Fibroblast of skin of left quadriceps (primary cell): ENCODE measurements around the gene ZNRF1.

Experiments
- DNase-seq, 2 experiments: peaks; one replicate each; pipeline ENCODE4 v3.0.0-alpha.2; 2013; ENCODE audit warnings: low read depth in 2 of 2

ZNRF1 gene

DNA sequence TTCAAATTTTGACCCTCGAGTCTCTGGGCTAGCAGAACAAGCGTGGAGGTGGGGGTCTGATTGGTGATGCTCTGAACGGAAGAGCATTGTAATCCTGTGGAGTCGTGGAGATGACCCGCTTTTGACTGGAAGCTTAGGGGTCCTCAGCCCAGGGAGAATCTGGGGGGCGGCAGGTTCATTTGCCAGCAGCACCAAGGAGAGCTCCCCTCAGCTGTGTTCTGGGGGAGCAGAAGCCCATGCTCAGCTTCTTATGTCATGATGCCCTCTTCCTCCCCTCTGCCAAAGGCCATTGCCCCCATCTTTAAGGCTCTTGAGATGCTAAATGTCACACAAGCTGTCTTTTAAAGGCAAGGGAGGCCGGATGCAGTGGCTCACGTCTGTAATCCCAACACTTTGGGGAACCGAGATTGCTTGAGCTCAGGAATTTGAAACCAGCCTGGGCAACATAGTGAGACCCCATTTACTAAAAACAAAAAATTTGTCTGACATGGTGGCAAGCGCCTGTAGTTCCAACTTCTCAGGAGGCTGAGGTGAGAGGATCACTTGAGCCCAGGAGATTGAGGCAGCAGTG is 98.5 kb downstream of the ZNRF1 start:
- DNase-seq: no peak

DNA sequence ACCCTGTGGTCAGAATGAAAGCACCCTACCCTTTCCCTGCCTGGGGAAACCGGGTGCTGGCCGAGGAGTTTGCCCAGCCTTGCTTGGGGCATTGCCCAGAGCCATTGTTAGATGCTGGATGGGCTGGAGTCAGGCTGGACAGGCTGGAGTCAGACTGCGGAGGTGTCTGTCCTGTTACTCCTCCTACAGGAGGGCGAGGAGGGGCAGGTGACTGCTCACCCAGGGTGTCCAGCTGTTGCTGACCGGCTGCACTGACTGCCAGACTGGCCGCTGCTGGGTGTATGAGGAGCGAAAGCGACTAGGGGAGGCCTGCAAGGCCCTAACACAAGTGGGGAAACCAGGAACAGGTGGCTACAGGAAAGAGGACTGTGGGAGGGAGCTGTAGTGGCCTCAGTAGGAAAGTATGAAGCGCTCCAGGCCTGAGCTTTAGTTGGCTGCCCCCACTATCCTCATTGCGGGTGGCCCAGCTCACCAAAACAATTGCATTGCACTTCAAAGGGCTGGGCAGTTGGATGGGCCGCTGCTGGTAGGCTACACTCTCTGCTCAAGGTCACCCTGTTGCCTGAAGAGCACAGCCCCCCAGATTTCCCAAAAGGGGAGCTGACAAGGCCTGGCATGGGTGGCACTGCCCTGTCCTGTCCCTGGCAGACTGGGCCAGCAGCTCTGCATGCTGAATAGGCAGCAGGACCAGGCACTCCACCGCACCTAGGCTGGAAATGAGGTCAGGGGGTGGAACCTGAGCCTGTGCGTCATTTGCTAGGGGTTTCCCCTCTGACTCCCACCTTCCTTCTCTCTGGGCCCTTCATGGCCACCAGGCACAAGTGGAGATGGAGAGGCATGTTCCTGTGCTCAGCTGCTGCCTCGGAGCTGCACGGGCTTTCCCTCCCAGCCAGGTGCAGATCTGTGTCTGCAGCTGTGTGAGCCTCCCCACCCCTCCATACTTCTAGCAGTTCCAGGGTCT is 99.4 kb downstream of the ZNRF1 start:
- no peak for DNase-seq

DNA sequence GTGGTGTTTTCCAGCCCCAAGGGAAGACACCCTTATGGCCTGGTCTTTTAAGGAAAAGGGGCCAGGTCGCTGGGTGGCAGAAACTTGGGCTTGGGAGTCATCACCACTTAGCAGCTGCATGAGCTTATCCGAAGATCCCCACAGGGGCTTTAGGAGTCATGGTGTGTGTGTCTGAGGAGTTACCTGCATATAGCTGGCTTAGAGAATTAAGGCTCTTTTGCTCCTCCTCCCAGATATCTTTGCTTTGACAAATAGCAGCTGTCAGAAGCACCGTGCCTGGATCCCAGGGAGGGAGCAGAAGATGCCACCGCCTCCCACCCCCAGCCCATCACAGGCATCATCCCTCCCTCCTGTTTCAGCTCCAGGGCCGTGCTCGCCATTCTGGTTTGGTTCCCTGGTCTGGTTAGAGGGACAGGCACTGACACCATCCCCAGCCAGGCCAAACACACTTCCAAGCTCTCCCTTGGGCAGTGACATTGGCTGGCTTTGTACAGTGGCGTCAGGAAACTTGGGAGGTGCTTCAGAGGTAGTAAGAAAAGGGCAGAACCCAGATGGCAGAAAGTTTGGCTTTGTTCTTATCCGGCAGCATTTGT is 100.3 kb downstream of the ZNRF1 start:
- DNase-seq: no peak

DNA sequence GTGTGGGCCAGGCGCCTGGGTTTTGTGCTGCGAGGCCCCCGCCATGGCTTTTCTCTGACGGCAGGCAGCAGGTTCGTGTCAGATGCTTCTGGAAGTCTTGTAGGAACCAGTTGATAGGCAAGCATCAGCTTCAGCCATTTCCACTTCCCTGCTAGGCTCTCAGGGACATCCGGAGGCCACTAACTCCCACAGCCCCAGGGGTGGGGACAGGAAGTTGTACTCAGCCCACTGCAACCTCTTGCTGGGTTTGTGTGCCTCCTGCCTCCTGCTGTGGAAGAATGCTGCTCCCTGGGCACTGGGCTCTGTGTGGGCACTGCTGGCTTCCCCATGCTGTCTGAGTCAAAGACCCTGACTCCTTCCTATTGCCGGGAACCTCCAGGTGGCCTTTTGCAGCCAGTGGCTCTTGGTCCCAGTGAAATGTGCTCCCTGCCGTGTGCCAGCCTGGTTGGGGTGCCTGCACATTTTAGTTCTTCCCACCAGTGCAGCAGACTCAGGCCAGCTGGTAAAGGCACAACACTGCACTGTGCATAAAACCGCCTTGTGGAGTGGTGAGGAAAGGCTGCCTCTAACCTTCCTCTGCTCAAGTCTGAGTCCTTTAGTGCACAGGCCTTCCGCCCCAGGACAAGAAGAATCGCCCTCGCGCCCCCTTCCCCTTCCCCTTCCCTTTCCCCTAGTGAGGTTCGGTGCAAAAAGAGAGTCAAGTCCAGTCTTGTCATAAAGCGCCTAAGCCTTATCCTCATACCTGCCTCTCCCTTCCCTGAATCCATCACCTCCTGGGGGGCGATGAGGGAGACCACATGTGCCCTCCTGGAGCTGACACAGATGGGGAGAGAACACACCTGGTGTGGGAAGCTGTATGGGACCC is 101.1 kb downstream of the ZNRF1 start:
- no peak for DNase-seq

DNA sequence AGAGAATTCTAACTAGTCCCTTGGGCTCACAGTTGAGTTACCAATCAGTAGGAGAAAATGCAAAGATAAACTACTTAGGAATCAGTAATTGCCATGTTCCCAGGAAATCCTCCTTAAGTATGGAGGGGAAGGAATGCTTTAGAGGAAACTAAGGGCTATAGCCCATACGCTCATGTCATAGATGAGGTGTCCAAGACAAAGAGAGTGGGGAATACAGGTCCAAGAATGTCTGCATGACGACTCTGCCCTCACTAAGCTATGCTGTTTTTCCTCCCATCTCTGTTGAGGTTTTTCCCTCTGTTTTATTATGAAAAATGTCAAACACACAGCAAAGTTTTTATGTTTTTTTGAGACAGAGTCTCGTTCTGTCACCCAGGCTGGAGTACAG is 101.8 kb downstream of the ZNRF1 start:
- DNase-seq: no peak

DNA sequence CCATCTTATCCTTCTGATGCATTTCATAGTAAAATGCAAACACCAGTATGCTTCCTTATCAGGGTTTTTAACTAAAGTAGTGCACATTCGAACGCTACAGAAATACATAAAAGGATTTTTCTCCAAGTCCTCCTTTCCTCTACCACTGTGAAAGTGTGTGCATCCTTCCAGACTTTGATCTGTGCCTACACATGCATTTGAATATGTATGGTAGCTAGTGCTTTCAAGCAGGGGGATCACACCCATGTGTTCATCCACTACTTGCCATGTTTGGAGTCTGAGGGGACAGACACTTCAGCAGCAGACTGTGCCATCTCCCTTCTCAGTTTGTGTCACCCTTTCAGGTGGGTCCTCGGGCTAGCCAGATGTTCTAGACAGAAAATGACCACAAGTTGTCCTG is 102.8 kb downstream of the ZNRF1 start:
- DNase-seq: no peak

DNA sequence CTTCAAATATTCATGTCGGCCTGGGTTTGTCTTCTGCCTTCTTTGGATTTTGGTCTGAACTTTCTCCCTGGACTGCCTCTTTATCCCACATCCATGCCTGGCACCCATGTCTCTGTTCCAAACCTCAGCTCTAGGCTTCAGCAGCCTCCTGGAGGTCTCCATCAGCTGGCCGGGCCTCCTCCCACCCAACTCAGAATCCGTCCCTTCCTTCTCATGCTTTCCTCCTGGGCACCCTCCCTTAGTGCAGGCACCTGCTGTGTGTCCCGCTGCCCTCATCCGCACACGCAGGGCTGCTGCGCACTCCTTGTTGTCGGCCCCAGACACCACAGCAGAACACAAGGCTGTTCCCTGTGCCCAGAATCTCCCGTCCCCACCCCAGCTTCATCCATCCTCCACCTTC is 103.8 kb downstream of the ZNRF1 start:
- no peak for DNase-seq

DNA sequence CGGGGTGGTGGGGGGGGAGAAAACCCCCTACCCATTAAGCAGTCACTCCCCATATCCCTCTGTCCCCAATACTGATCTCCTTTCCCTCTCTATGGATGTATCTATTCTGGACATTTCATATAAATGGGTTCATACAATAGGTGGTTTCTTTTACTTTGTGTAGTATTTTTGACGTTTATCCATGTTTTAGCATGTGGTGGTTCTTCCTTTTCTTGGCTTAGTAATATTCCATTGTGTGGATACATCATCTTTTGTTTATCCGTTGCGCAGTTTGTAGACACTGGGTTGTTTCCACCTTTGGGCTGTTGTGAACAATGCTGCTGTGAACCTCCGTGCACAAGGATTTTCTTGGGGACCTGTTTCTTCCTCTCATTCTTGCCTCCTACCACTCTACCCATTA is 105.2 kb downstream of the ZNRF1 start:
- no peak for DNase-seq

DNA sequence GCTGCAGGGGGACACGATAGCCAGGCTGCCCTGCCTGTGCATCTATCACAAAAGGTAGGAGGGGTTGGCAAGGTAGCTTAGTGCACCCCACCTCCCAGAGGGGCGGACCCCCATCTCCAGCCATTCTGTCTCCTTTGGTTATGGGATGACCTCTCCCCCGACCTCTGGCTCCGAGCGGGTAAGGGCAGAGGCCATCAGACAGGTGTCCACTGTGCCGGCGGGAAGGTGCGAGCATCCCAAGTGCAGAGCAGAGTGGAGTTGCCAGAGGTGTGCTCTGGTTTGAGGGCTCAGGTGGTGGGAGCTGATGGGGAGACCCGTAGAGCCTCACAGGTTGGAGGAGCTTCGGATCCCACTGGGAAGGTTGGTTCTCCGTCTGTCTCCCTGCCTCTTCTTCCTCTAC is 106.0 kb downstream of the ZNRF1 start:
- DNase-seq: no peak

DNA sequence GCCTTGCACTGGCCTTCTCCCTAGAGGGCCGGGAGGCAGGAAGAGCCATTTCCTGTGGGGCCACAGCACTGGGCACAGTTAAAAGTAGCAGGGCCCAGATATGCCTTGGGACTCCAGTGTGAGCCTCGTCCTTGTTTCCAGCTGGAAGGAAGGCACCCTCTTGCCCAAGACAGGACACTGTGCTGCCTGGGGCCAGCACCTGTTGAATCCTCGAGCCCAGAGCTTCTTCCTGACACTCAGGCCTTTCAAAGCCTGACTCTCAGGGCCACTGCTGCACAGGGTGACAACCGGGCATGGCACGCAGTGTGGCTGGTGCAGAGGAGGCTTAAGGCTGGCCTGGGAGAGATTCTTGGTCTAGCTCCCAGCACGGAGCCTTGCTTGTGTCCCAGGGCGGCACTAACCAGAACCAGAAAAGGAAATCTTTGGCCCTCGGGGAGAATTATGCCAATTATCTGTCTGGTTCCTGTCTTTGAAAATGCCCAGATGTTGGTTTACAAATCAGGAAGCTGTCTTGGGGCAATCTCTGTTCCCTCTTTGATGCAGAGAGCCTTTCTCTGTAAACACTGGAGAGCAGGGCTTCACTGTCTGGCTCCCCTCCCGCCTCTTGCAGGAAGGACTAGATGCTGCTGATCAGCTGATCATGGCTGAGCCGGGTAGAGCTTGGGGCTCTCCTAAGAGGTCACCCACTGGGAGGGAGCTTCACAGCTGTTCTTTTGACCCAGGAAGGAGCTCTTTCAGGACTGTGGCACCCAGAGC is 106.7 kb downstream of the ZNRF1 start:
- no peak for DNase-seq

DNA sequence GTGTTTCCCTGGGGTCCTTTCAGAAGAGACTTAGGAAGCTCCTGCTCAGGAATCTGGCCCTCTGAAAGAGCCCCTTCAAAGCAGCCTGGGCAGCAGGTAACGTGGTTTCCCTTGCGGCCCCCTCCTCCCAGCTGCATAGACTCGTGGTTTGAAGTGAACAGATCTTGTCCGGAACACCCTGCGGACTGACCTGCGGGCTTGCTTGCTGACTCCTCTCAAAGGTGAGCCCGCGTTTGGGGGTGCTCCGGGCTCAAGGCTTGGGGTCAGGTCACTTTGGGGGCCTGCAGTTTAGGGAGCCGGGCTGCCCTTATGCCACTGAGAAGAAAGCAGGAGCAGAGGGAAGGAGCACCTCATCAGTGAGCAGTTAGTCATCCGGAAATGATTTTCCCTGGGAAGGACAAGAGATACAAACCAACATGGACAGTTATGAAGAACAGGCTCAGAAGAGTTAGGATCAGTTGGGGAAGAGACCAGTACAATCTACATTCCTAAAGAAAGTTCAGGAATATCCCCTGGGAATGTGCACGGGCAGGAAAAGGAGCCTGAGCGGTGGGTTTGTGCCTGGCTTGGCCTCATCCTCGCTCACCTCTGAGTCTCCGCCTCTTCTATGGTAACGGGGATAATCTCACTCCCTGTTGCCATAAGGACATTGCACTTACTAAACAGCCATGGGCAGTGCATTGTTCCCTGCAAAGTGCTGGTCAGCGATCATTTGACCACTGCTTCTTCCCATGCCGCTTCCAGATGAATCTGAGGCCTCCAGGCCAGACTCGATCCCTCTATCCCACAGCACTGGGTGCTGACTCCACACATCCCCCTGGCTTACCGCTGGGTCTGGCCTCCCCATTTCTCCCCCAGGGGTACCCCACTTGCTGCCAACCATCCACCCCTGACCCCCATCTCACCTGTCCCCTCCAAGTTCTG is 107.8 kb downstream of the ZNRF1 start:
- DNase-seq: no peak

DNA sequence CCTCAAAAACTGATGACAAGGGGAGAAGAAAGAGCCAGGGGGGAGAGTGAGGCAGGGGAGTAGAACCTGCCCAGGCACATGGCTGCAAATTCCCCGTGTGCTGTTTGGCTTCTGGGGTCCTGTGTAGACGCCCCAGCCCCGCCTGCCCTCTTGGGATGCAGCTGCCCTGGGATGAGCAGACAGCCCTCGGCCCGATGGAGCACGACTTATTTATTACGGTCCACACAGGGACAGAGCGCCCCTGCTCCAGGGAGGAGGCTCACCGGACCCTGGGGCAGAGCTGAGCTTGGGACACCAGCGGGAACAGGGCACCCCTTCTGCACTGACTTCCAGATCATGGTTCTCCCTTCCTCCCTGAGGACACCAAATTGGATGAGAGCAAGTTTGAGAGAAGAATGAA is 108.7 kb downstream of the ZNRF1 start:
- DNase-seq: no peak

DNA sequence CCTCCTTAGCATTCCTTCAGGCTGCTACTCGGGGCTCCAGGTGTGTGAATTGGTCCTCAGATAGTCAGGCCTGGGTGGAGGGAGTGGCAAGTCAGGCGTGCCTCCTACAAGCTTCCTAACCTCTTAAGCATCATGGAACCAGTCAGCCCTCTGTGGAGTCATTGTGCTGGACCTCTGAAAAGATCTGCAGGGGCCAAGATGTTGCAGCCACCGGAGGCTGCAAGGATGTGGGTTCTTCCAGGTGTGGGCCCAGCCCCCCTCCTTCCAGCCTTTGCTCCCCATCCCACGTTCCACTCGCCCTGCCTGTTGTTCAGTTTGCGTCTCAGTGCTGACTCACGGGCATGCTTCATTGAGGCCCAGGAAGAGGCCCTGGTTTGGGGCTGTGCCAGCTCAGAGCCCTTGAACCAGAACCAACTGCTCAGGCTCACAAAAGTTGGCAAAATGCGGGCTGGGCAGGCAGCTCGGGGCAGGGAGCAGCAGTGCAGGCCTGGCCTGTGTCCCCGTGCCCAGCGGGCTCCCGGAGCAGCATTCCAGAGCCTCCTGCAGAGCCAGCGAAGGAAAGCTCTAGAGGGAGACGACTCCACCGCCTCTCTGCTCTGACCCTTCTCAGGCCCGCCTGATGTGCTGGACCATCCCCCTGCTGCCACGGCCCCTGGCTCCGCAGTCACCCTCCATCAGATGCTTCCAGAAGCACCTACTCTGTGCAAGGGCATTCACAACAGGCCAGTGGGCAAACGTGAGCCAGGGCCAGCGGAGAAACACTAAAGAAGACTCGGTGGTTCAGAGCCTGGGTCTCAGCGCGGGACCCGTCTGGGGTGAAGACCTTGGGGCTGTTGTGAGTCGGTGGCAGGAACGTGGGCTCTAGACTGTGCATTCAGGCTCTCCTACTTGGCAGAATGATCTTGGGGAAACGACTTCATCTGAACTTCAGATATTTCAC is 110.2 kb downstream of the ZNRF1 start:
- peak; percentile 67 to 70 for DNase-seq

DNA sequence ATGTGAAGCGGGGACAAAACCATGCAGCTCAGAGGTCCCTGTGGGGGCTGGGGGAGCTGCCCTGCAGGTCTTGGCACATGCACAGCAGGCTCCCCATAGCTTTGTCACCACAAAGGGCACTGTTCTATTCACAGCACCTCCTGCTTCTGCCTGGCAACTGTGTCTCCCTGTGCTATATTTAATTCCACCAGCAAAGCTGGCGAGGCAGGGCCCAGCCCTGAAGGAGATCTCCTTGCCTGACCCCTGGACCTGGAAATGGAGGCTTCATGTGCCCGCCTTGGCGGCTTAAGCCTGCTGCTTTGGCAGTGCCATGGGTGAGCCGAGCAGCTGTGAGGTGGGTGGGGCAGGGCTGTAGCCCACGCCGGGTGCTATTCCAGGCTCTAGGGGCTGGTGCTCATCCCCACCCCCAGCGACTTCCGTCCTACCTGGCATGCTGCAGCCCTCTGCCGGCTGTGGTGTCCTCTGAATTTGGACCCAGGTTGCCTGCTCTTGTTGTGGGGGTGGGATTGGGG is 111.0 kb downstream of the ZNRF1 start:
- DNase-seq: no peak

DNA sequence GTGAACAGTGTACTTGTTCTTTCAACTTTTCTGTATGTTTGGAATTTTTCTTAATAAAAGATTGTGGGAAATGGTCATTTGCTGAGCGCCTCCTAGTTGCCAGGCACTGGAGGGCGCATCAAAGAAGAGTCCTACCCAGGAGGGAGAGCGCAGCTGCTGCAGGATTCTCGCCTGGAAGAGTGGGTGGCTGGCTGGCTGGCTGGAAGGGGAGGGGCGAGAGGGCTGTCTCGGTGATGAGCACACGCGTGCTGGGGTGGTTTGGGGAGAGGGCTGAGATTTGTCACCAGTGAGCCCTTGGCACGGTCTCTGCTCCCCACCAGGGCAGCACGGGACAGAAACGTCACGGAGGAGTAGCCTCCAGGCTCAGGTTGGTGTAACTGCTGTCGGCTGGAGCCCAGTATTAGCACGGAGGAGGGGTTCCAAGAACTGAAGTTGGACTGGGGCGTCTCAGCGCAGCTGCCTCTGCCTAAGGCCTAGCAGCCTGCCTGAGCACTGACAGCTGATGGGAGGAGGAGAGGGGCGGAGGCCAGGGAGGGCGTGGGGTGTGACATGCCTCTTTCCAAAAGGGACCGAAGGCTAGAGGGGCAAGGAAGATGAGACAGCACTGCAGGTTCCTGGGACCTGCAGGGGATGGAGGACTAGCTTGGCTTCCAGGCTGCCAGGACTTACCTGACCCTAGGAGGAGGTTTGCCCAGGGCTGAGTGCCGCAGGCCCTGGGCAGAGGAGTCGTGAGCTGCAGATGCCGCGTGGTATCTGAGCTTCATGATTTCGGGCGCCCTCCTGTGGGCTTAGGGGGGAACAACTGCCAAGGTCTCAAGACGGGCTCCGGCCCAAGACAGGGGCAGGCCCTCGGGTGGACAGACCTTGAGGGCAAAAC is 112.1 kb downstream of the ZNRF1 start:
- DNase-seq: peak; percentile 64 to 70

DNA sequence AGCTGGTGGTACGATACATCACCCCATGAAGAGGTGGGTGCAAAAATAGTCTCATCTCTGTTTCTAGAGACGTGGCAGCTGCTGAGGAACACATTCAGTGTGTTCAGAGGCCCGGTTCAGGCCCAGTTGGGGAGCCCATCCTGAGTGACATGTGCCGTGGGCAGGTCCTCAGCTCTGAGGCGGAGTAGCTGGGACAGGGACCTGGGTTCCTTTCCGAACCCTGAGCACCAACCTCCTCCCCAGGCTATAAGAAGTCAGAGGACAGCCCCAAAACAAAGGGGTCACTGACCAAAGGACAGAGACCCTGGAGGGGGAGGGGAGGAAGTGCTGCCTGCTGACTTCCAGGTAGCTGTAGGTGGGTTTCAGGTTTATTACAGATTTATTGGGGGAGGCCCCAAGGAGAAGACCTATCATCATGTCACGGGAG is 112.7 kb downstream of the ZNRF1 start:
- DNase-seq: no peak

DNA sequence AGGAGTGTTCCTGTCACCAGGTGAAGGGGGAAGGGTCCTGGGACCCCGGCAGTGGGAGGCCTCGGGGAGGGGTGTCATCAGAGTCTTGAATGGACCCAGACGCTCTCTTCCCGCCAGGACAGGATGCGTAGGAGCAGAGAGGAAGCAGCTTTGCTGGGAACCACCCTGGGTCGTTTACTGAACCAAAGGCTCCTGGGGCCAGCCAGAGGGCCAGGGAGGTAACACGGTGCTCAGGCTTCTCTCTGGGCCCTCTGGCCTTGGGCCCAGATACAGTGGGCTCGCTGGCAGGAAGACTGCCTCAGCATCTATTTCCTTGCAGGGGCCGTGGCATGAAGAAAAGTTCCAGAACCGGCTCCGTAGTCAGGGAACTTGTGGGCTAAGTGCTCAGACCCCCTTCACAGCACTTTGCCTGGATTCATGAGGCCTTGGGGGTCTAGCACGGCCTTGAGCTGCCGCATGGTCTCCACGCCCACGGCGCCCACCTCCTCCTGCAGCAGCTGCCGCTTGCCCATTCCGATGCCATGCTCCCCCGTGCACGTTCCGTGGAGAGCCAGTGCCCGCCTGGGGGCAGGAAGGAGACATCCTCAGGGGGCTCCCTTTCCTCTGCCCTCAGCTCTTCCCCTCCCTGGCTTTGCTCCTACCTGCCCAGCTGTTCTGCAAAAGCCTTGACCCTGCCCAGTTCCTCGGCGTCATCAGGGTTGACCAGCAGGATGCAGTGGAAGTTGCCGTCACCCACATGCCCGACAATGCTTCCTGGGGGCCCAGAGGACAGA is 113.3 kb downstream of the ZNRF1 start:
- no peak for DNase-seq
